HepG2 (cell line): ENCODE measurements around the gene TH. TPM values are rescaled to one million over a fixed set of nuclear protein-coding genes. Genes with fewer than 3 reads are reported as not detected.

Experiments used
- ARNTL ChIP-seq: sonication (generic); formaldehyde crosslinking; IDR thresholded peaks from 2 replicates; pipeline ENCODE4 v1.4.0; 2020; ENCODE audit warnings: mild to moderate bottlenecking, missing genetic modification reagents
- KLF11 ChIP-seq: IDR thresholded peaks from 2 replicates; pipeline ENCODE4 v1.6.1; 2016; ENCODE audit warnings: missing compliant biosample characterization
- MAFG ChIP-seq: sonication (generic); formaldehyde crosslinking; IDR thresholded peaks from 2 replicates; pipeline ENCODE4 v1.5.1; 2020; ENCODE audit warnings: mild to moderate bottlenecking, missing genetic modification reagents
- MEIS2 ChIP-seq: sonication (generic); formaldehyde crosslinking; IDR thresholded peaks from 2 replicates; pipeline ENCODE4 v1.9.0; 2021; ENCODE audit warnings: mild to moderate bottlenecking, missing genetic modification reagents
- PITX1 ChIP-seq: sonication (generic); formaldehyde crosslinking; IDR thresholded peaks from 2 replicates; pipeline ENCODE4 v1.5.1; 2020; ENCODE audit warnings: mild to moderate bottlenecking, missing genetic modification reagents
- POLR2AphosphoS5 ChIP-seq: IDR thresholded peaks from 2 replicates; pipeline ENCODE4 v1.6.1; 2012; ENCODE audit warnings: low read depth, low read length
- TP53 ChIP-seq: sonication (generic); formaldehyde crosslinking; conservative IDR thresholded peaks from 2 replicates; pipeline ENCODE4 v1.4.0; 2020; ENCODE audit warnings: missing genetic modification reagents
- ZEB1 ChIP-seq: IDR thresholded peaks from 2 replicates; pipeline ENCODE4 v1.6.1; 2012; ENCODE audit warnings: mild to moderate bottlenecking, low read depth, inconsistent platforms; ENCODE audit not compliant: insufficient replicate concordance
- ZNF329 ChIP-seq: sonication (generic); formaldehyde crosslinking; IDR thresholded peaks from 2 replicates; pipeline ENCODE4 v1.9.0; 2021; ENCODE audit warnings: low read depth, mild to moderate bottlenecking, missing genetic modification reagents
- ZNF547 ChIP-seq: sonication (generic); formaldehyde crosslinking; IDR thresholded peaks from 2 replicates; pipeline ENCODE4 v1.5.1; 2020; ENCODE audit warnings: mild to moderate bottlenecking, missing genetic modification reagents
- ZNF589 ChIP-seq: sonication (generic); formaldehyde crosslinking; conservative IDR thresholded peaks from 2 replicates; pipeline ENCODE4 v1.8.0; 2022; ENCODE audit warnings: mild to moderate bottlenecking, moderate library complexity, missing genetic modification reagents
- polyA plus RNA-seq, 8 experiments: library from polyadenylated mRNA; depleted of rRNA in 3 of 8; stranded (reverse) in 7 of 8; unstranded in 1 of 8; fragments of >200 nt; fragmentation: Illumina TruSeq in 4 of 8; extraction: Trizol in 4 of 8; gene quantifications; 2 replicates each; pipeline versions ENCODE4 v1.2.1 to v1.2.3, GENCODE V29; 2011 to 2016; ENCODE audit warnings: low read depth in 4 of 8, missing spikeins in 1 of 8, mixed read lengths in 1 of 8; ENCODE audit not compliant: insufficient read depth in 1 of 8
- total RNA-seq, 5 experiments: library from RNA; depleted of rRNA; stranded (reverse); fragments of >200 nt; fragmentation: Illumina TruSeq; extraction: Trizol; gene quantifications; 2 replicates each; pipeline ENCODE4 v1.2.3, GENCODE V29; 2016; ENCODE audit warnings: low read depth in 1 of 5
- TF ChIP-seq, protein P1 (sequence below): sonication (generic); formaldehyde crosslinking; IDR thresholded peaks from 2 replicates; pipeline ENCODE4 v1.5.1; 2020; ENCODE audit warnings: mild to moderate bottlenecking, missing genetic modification reagents
- TF ChIP-seq, protein P2 (sequence below): sonication (generic); formaldehyde crosslinking; conservative IDR thresholded peaks from 2 replicates; pipeline ENCODE4 v1.8.1; 2023; ENCODE audit warnings: missing genetic modification reagents
- TF ChIP-seq, protein P3 (sequence below): sonication (generic); formaldehyde crosslinking; IDR thresholded peaks from 2 replicates; pipeline ENCODE4 v1.4.0; 2020; ENCODE audit warnings: mild to moderate bottlenecking, missing genetic modification reagents
- TF ChIP-seq, protein P4 (sequence below): IDR thresholded peaks from 2 replicates; pipeline ENCODE4 v1.6.1; 2018; ENCODE audit warnings: missing genetic modification reagents
- TF ChIP-seq, protein P5 (sequence below): sonication (generic); formaldehyde crosslinking; IDR thresholded peaks from 2 replicates; pipeline ENCODE4 v1.8.1; 2023; ENCODE audit warnings: mild to moderate bottlenecking, missing genetic modification reagents
- TF ChIP-seq, protein P6 (sequence below): sonication (generic); formaldehyde crosslinking; IDR thresholded peaks from 2 replicates; pipeline ENCODE4 v1.5.0; 2020; ENCODE audit warnings: missing genetic modification reagents
- TF ChIP-seq, protein P7 (sequence below): sonication (generic); IDR thresholded peaks from 2 replicates; pipeline ENCODE4 v1.6.1; 2016; ENCODE audit warnings: low read depth, borderline replicate concordance

The TH gene
- total and polyA plus RNA-seq, 2 of the 13 experiments (the other 11 are each of a cell fraction or from before 2014, with no cell fraction given) = 0.36 TPM; not detected in 1

DNA sequence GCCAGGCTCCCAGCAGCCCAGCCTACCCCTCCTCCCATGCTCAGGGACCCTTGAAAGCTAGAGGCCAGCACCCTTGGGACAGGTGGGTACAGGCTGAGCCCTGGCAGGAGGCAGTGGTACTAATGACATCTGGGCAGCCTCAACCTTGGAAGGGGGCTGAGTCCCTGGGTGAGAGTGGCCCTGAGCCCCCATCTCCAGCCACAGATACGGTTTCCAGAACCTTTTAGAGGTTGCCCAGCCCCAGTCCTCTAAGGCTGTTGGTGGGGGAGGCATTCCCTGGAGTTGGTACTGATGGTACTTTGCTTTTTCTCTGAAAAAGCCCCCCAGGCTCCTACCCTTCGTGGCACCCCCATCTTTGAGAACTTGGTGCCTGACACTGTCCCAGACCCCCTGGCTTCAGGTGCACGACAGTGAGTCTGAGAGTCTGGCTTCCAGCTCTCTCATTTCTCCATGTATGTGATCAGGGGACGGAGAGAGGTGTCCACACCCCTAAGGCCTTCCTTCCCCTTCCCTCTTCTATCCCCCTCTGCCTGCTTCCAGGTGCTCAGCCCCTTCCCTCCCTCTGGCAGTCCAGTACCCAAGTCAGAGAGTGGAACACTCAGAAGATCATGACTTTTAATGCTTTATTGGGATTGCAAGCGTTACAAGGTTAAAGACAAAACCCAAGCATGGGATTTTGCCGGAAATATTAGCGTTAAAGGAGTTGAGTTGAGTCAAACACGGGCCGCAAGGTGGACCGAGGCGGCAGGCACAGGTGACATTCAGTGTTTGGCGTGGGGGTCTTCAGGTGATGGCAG lies 42.9 kb downstream of the TH start (continued):
- no peak for TF ChIP-seq MEIS2 (CRISPR knock-in tag)
- peak; percentile 8; the same call in 1 of the 2 replicates for TF ChIP-seq ARNTL (CRISPR knock-in tag)
- TF ChIP-seq, protein P1, sequence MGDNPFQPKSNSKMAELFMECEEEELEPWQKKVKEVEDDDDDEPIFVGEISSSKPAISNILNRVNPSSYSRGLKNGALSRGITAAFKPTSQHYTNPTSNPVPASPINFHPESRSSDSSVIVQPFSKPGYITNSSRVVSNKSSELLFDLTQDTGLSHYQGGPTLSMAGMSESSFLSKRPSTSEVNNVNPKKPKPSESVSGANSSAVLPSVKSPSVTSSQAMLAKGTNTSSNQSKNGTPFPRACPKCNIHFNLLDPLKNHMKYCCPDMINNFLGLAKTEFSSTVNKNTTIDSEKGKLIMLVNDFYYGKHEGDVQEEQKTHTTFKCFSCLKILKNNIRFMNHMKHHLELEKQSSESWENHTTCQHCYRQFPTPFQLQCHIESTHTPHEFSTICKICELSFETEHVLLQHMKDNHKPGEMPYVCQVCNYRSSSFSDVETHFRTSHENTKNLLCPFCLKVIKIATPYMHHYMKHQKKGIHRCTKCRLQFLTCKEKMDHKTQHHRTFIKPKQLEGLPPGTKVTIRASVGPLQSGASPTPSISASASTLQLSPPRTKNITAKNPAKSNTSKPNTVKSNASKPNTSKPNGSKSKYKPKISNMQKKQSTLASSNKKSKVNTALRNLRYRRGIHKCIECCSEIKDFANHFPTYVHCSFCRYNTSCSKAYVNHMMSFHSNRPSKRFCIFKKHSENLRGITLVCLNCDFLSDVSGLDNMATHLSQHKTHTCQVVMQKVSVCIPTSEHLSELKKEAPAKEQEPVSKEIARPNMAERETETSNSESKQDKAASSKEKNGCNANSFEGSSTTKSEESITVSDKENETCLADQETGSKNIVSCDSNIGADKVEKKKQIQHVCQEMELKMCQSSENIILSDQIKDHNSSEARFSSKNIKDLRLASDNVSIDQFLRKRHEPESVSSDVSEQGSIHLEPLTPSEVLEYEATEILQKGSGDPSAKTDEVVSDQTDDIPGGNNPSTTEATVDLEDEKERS = peak; percentile 44; the same call in 1 of the 2 replicates
- peak; percentile 80 for TF ChIP-seq POLR2AphosphoS5
- TF ChIP-seq, protein P2, sequence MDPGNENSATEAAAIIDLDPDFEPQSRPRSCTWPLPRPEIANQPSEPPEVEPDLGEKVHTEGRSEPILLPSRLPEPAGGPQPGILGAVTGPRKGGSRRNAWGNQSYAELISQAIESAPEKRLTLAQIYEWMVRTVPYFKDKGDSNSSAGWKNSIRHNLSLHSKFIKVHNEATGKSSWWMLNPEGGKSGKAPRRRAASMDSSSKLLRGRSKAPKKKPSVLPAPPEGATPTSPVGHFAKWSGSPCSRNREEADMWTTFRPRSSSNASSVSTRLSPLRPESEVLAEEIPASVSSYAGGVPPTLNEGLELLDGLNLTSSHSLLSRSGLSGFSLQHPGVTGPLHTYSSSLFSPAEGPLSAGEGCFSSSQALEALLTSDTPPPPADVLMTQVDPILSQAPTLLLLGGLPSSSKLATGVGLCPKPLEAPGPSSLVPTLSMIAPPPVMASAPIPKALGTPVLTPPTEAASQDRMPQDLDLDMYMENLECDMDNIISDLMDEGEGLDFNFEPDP = 0 out of 2 replicates have a peak, but pooled peaks have one; percentile 18
- TF ChIP-seq ZEB1 = no peak
- no peak for TF ChIP-seq TP53 (CRISPR knock-in tag)
- TF ChIP-seq ZNF329 (CRISPR knock-in tag) = 0 out of 2 replicates have a peak, but pooled peaks have one; percentile 19
- TF ChIP-seq, protein P3, sequence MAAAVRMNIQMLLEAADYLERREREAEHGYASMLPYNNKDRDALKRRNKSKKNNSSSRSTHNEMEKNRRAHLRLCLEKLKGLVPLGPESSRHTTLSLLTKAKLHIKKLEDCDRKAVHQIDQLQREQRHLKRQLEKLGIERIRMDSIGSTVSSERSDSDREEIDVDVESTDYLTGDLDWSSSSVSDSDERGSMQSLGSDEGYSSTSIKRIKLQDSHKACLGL = no peak
- TF ChIP-seq, protein P4, sequence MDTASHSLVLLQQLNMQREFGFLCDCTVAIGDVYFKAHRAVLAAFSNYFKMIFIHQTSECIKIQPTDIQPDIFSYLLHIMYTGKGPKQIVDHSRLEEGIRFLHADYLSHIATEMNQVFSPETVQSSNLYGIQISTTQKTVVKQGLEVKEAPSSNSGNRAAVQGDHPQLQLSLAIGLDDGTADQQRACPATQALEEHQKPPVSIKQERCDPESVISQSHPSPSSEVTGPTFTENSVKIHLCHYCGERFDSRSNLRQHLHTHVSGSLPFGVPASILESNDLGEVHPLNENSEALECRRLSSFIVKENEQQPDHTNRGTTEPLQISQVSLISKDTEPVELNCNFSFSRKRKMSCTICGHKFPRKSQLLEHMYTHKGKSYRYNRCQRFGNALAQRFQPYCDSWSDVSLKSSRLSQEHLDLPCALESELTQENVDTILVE (CRISPR knock-in tag) = no peak
- no peak for TF ChIP-seq ZNF547 (CRISPR knock-in tag)
- TF ChIP-seq MAFG (CRISPR knock-in tag) = no peak
- TF ChIP-seq, protein P5, sequence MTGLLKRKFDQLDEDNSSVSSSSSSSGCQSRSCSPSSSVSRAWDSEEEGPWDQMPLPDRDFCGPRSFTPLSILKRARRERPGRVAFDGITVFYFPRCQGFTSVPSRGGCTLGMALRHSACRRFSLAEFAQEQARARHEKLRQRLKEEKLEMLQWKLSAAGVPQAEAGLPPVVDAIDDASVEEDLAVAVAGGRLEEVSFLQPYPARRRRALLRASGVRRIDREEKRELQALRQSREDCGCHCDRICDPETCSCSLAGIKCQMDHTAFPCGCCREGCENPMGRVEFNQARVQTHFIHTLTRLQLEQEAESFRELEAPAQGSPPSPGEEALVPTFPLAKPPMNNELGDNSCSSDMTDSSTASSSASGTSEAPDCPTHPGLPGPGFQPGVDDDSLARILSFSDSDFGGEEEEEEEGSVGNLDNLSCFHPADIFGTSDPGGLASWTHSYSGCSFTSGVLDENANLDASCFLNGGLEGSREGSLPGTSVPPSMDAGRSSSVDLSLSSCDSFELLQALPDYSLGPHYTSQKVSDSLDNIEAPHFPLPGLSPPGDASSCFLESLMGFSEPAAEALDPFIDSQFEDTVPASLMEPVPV (CRISPR knock-in tag) = 0 out of 2 replicates have a peak, but pooled peaks have one; percentile 78
- TF ChIP-seq, protein P6, sequence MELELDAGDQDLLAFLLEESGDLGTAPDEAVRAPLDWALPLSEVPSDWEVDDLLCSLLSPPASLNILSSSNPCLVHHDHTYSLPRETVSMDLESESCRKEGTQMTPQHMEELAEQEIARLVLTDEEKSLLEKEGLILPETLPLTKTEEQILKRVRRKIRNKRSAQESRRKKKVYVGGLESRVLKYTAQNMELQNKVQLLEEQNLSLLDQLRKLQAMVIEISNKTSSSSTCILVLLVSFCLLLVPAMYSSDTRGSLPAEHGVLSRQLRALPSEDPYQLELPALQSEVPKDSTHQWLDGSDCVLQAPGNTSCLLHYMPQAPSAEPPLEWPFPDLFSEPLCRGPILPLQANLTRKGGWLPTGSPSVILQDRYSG = no peak
- peak; percentile 93 for TF ChIP-seq ZNF589 (CRISPR knock-in tag)
- TF ChIP-seq PITX1 (CRISPR knock-in tag) = no peak; the same call in 1 of the 2 replicates
- TF ChIP-seq KLF11 (CRISPR knock-in tag) = 0 out of 2 replicates have a peak, but pooled peaks have one; percentile 27
- TF ChIP-seq, protein P7, sequence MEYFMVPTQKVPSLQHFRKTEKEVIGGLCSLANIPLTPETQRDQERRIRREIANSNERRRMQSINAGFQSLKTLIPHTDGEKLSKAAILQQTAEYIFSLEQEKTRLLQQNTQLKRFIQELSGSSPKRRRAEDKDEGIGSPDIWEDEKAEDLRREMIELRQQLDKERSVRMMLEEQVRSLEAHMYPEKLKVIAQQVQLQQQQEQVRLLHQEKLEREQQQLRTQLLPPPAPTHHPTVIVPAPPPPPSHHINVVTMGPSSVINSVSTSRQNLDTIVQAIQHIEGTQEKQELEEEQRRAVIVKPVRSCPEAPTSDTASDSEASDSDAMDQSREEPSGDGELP = no peak
